Endothelial cell of umbilical vein (primary cell): ENCODE data around the gene CDC42BPB.

Experiments used
- JUN ChIP-seq: IDR thresholded peaks from 2 replicates; pipeline ENCODE4 v1.6.1; 2011; ENCODE audit warnings: borderline replicate concordance, low read depth; ENCODE audit not compliant: insufficient read length, insufficient read depth
- POLR2A ChIP-seq: IDR thresholded peaks from 2 replicates; pipeline ENCODE4 v1.6.1; 2012; ENCODE audit warnings: low read depth, mild to moderate bottlenecking, control low read depth, low read length

DNA sequence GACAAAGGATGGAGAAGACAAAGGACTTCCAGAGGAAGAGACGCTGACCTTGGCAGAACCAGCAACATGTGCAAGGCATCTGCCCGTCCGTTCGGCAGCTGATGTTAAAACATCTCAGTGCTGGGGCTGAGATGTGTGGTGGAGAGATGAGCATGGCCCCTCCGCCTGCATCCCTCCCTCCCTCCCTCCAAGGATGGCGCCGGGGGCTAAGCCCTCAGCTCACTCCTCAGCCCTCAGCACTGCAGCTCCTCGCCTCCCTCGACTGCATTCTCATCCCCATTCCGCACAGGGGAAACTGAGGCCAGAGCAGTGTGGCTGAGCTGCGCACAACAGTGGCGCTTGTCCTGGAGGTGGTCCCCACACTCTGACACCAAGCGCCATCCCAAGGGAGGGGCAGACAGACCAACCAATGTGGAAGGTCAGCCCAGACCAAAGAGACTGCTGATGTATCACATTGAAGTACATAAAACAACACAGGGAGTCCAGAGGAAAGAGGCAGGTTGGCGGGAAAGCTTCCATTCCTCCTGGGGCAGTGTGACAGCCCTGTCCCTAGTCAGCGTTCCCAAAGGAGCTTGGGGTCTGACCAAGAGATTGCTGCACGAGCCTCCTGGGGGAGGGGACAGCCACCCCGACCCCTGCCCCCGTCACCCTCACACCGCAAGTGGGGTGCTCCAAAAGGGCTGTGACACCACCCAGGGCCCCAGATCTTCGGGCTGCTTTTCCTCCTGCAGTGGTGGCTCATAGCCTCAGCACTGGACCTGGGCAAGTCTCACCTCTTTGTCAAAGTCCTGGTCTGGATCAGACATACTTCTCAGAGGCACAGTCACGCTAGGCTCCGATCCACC, 119.8 kb downstream of the CDC42BPB start:
- no peak for TF ChIP-seq JUN
- TF ChIP-seq POLR2A: no peak
